ENCODE results near the gene DUSP14.

DNA sequence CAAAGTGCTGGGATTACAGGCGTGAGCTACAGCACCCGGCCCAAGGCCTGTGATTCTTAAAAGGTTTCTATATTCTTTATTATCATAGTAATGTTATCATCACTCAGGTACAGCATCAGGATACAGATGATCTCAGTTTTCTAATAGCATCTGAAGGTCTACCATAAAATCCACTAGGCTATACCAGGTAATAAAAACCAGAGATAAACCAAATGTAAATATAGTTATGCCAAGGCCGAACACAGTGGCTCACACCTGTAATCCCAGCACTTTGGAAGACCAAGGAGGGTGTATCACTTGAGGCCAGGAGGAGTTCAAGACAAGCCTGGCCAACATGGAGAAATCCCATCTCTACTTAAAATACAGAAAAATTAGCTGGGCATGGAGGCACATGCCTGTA, 65.7 kb downstream of the DUSP14 start:
- TF ChIP-seq, protein P1, sequence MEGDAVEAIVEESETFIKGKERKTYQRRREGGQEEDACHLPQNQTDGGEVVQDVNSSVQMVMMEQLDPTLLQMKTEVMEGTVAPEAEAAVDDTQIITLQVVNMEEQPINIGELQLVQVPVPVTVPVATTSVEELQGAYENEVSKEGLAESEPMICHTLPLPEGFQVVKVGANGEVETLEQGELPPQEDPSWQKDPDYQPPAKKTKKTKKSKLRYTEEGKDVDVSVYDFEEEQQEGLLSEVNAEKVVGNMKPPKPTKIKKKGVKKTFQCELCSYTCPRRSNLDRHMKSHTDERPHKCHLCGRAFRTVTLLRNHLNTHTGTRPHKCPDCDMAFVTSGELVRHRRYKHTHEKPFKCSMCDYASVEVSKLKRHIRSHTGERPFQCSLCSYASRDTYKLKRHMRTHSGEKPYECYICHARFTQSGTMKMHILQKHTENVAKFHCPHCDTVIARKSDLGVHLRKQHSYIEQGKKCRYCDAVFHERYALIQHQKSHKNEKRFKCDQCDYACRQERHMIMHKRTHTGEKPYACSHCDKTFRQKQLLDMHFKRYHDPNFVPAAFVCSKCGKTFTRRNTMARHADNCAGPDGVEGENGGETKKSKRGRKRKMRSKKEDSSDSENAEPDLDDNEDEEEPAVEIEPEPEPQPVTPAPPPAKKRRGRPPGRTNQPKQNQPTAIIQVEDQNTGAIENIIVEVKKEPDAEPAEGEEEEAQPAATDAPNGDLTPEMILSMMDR (conservative IDR thresholded peaks at IDR 0.05 in 1 of 2, IDR thresholded peaks at IDR 0.05 in 1 of 2; ENCODE audit: extremely low read depth in 1 of 2, insufficient read depth in 1 of 2, low read depth in 1 of 2, low read length in 2 of 2), result no peak
- TF ChIP-seq EZH2 (IDR thresholded peaks at IDR 0.05; ENCODE audit: borderline replicate concordance, low read length), result no peak
